Pancreas (tissue), 10 donors: ENCODE measurements around the gene INSYN1. TPM values are rescaled to one million over a fixed set of nuclear protein-coding genes. Genes with fewer than 3 reads are reported as not detected.
"Not testable (repeated sequence)": the region's sequence is repeated elsewhere in the genome, so short reads cannot be mapped to it uniquely, and the experiment has no call there.

Source experiments
- ATAC-seq, 4 donors: fragments of 200-7000 bp; cut with Tn5 transposase; one replicate each; pipeline versions ENCODE4 v1.8.0 to v1.9.1; 2020; ENCODE audit warnings: mild to moderate bottlenecking in 4 of 4, moderate library complexity in 4 of 4
- DNase-seq, 6 donors: peaks; one replicate each; pipeline ENCODE4 v3.0.0-alpha.2; 2020
- FAIRE-seq: peaks from 2 replicates; lab custom pipeline; 2012; peaks lifted over from hg19 to GRCh38; lab: Jason Lieb, UNC
- H3K27ac ChIP-seq, 4 donors: fragments of 200-600 bp; sonication (generic); 1 replicate in 3 of 4; 2 replicates in 1 of 4; pipeline versions ENCODE4 v1.5.0 to v1.8.0; 2020
- H3K27me3 ChIP-seq, 4 donors: fragments of 200-600 bp; one replicate each; pipeline ENCODE4 v1.8.0; 2021
- H3K36me3 ChIP-seq, 3 donors: fragments of 200-600 bp; sonication (generic) in 1 of 3; one replicate each; pipeline versions ENCODE4 v1.5.0 to v1.8.0; 2020 to 2021
- H3K4me1 ChIP-seq, 3 donors: fragments of 200-600 bp; one replicate each; pipeline ENCODE4 v1.8.0; 2021
- H3K4me3 ChIP-seq, 4 donors: fragments of 200-600 bp; sonication (generic) in 2 of 4; one replicate each; pipeline versions ENCODE4 v1.5.0 to v1.8.0; 2020 to 2021
- H3K9me3 ChIP-seq, 4 donors: fragments of 200-600 bp; one replicate each; pipeline ENCODE4 v1.8.0; 2021
- WGBS, 2 donors: extraction: QIAGEN DNeasy Blood & Tissue Kit; methylation state at CpG; one replicate each; pipeline ENCODE4 v1.1.7; 2013; 5-methylcytosine and 5-hydroxymethylcytosine counted together
- intact Hi-C, 3 donors: fragments of 100-400 bp; cut with DNase I; formaldehyde crosslinking; loops; one replicate each; pipeline versions ENCODE4 v1.11.1 to v1.14.2; 2022
- polyA plus RNA-seq, 2 donors: library from polyadenylated mRNA; stranded (reverse); fragments of 200-250 nt; gene quantifications; one replicate each; pipeline ENCODE4 v1.2.3, GENCODE V29; 2013
- total RNA-seq, 6 donors: library from RNA; stranded (reverse); fragmentation: NEBNext Ultra II Directional in 4 of 6; extraction: Animal tissue kit (Norgen Biotek cat#: 25700) in 4 of 6; gene quantifications; one replicate each; pipeline versions ENCODE4 v1.2.1 to v1.2.4, GENCODE V29; 2021 to 2023
- TF ChIP-seq, protein P1 (sequence below), 4 donors: fragments of 200-600 bp; sonication (generic) in 3 of 4; IDR thresholded peaks; one replicate each; pipeline versions ENCODE4 v1.5.0 to v1.8.0; 2021; ENCODE audit warnings: antibody characterized with exemption in 4 of 4
- donor health status: healthy with polysubstance abuse.
- donor health status: DM: no; HTN: no; CAD: no; lungs with moderate emphysema.
- donor health status: DM: no; HTN: no; CAD: no.
- donor health status: control.
- donor health status: control.
- donor health status: Bipolar disorder and iron deficiency.
- donor health status: DM: yes; HTN: yes; CAD: no.
- donor health status: DM: no; HTN: no; CAD: no.
- donor health status: DM: no; HTN: no; CAD: no.
- donor health status: DM: yes; HTN: yes; CAD: no.

INSYN1 gene
- total and polyA plus RNA-seq, 8 donors: 0.42 to 28.2 (median 1.7) TPM

DNA sequence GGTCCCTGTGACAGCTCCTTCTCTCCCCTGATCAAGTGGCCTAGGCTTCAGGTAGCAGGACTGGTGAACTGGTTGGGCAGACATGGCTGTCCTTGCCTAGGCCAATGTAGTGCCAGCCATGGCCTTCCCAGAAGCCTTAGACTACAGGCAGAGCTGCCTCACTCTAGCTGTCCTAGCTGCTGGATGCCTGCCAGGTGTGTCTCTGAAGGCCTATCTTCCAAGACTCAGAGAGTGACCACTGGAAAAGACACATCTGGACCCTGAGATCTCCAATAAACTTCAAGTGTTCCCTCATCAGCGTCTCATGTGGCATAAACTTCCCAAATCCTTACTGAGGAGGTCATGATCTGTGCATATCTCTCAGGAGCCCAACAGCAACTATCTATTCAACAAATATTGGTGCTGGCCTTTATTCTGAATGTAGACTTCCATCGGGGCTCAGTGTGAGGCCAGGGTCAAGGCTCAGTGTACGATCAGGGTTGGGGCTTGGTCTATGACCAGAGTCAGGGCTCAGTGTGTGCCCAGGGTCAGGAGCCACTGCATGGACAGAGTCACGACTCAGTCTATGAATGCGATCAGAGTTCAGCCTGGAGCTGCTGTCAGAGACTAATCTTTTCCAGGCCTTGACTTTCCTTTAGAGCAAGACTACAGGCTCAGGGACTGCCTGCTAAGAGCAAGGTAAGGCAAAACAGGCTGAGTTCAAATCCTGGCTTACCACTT lies 36.5 kb upstream of the INSYN1 start:
- H3K9me3 ChIP-seq: no peaks in the 10 kb centered on the region
- FAIRE-seq (no peak), ATAC-seq (no peak), DNase-seq (no peak)
- TF ChIP-seq, protein P1, sequence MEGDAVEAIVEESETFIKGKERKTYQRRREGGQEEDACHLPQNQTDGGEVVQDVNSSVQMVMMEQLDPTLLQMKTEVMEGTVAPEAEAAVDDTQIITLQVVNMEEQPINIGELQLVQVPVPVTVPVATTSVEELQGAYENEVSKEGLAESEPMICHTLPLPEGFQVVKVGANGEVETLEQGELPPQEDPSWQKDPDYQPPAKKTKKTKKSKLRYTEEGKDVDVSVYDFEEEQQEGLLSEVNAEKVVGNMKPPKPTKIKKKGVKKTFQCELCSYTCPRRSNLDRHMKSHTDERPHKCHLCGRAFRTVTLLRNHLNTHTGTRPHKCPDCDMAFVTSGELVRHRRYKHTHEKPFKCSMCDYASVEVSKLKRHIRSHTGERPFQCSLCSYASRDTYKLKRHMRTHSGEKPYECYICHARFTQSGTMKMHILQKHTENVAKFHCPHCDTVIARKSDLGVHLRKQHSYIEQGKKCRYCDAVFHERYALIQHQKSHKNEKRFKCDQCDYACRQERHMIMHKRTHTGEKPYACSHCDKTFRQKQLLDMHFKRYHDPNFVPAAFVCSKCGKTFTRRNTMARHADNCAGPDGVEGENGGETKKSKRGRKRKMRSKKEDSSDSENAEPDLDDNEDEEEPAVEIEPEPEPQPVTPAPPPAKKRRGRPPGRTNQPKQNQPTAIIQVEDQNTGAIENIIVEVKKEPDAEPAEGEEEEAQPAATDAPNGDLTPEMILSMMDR (IDR thresholded peaks at IDR 0.05): no peak
- intact Hi-C loops: no loop called here
- 80 to 82% methylated on average over 5 of the region's 5 CpGs for WGBS, 2 donors
- no peak overlapping the region for H3K4me3 ChIP-seq
- H3K27ac ChIP-seq: no peak overlapping the region
- H3K36me3 ChIP-seq: no peaks in the 10 kb centered on the region
- H3K27me3 ChIP-seq: no peaks in the 10 kb centered on the region
- peaks cover 0 to 10% (median 4%) of the 10 kb centered on the region in 3 donors for H3K4me1 ChIP-seq

DNA sequence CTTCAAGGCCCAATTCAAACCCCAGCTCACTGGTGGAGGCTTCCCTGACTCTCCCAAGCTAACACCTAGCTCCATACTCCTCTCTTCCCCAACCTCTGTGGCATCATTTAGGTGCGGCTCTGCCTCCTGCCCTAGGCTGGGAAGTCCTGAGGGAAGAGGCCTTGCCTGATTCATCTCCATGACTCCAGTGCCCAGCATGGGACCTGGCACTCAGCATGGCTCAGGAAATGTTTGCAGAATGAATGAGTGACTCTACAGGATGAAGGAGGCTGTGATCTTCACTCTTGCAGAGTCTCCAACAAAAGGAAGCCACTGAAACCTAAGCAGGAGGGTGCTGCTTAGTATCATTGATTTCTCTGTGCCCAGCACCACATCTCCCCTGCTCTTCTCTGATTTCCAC lies 34.5 kb upstream of the INSYN1 start:
- Histone ChIP-seq H3K36me3 (no peaks in the 10 kb centered on the region), H3K27ac (no peak overlapping the region), H3K27me3 (no peaks in the 10 kb centered on the region), H3K9me3 (no peaks in the 10 kb centered on the region), H3K4me1 (peaks cover 0 to 10% (median 4%) of the 10 kb centered on the region in 3 donors), H3K4me3 (no peak overlapping the region)
- DNase-seq (no peak), FAIRE-seq (no peak), ATAC-seq (no peak)
- WGBS, 2 donors: 93 to 100% methylated on average over 1 of the region's 1 CpG
- intact Hi-C loops: no loop called here
- TF ChIP-seq, protein P1 (IDR thresholded peaks at IDR 0.05): no peak

DNA sequence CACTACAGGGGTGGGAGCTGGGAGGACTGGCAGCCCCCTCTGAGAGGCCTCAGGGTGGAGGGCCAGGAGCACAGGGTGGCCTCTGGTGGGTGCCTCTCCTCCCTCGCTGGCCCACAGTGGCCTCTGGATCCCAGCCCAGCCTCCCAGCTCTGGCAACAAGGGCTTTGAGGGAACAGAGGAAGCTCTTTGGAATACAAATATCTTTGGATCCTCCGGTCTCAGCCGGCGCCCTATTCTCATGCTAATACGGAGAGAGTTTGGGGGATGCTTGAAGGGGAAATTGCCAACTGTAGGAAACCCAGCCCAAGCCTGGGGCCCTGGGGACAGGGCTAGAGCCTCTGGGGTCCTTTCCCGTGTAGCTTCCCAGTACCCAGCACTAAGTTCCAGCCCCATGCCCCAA lies 33.4 kb upstream of the INSYN1 start:
- no peaks in the 10 kb centered on the region for H3K27me3 ChIP-seq
- WGBS, 2 donors: 60 to 76% methylated on average over 6 of the region's 6 CpGs
- ATAC-seq (peak in 2 of 4 donors; percentile 12 to 43), DNase-seq (no peak), FAIRE-seq (no peak)
- peak overlapping the region in 1 of 4 donors; percentile 77 for H3K27ac ChIP-seq
- intact Hi-C loops: no loop called here
- no peak overlapping the region for H3K4me3 ChIP-seq
- H3K4me1 ChIP-seq: peaks cover 0 to 10% (median 4%) of the 10 kb centered on the region in 3 donors
- no peaks in the 10 kb centered on the region for H3K9me3 ChIP-seq
- H3K36me3 ChIP-seq: no peaks in the 10 kb centered on the region
- TF ChIP-seq, protein P1 (IDR thresholded peaks at IDR 0.05): no peak

DNA sequence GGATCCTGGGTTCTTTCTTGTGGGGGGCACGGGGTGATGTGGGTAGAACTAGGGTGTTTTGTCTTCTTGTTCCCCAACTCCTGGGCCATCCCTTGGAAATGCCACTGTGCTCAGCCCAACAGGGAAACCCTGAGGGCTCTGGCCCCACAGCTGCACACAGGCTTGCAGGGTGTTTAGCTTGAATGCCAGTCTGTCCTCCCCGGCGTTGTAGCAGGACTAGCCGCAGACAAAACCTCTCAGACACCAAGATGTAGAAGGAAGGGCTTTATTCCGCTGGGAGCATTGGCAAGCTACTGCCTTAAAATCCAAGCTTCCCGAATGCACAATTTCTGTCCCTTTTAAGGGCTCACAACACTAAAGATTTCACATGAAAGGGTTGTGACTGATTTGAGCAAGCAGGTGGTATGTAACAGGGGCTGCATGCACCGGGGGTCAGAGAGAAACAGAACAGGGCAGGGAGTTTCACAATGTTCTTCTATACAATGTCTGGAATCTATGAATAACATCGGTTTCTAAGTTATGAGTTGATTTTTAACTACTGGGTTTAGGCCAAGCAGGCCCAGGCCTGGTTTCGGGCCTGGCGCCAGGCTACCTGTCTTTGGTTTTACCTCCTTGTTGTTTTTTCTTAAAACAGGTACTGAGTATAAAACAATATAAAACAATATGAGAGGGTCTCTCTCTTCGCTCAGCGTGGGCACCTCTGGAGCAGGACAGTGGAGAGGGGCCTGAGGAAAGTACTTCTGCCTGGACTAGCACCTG lies 32.3 kb upstream of the INSYN1 start:
- WGBS, 2 donors: 44 to 53% methylated on average over 11 to 12 of the region's 12 CpGs
- H3K9me3 ChIP-seq, H3K27me3 ChIP-seq, intact Hi-C loops, FAIRE-seq, H3K36me3 ChIP-seq, H3K4me3 ChIP-seq: not testable (repeated sequence)
- H3K27ac ChIP-seq: peak overlapping the region; percentile 18 to 77 (median 50)
- DNase-seq: peak in 4 of 6 donors; percentile 43 to 65 (median 50)
- ATAC-seq: peak in 3 of 4 donors; percentile 16 to 61 (median 50)
- peaks cover 0 to 10% (median 4%) of the 10 kb centered on the region in 3 donors for H3K4me1 ChIP-seq

GRCh38 chr15:73784291-73784690 lies 31.1 kb upstream of the INSYN1 start:
- peak overlapping the region in 1 of 4 donors; percentile 77 for H3K27ac ChIP-seq
- intact Hi-C loops: no loop called here
- no peaks in the 10 kb centered on the region for H3K27me3 ChIP-seq
- DNase-seq (no peak), ATAC-seq (no peak), FAIRE-seq (no peak)
- no peak overlapping the region for H3K4me3 ChIP-seq
- WGBS, 2 donors: 73 to 78% methylated on average over 3 of the region's 3 CpGs
- peaks cover 0 to 10% (median 4%) of the 10 kb centered on the region in 3 donors for H3K4me1 ChIP-seq
- TF ChIP-seq, protein P1 (IDR thresholded peaks at IDR 0.05): no peak
- H3K9me3 ChIP-seq: no peaks in the 10 kb centered on the region
- no peaks in the 10 kb centered on the region for H3K36me3 ChIP-seq
